Smooth muscle cell (in vitro differentiated cells): ENCODE data around the gene SPDYE18. TPM values are rescaled to one million over a fixed set of nuclear protein-coding genes. Genes with fewer than 3 reads are reported as not detected.
"Not testable (repeated sequence)": the region's sequence is repeated elsewhere in the genome, so short reads cannot be mapped to it uniquely, and the experiment has no call there.

Experiments
- DNase-seq: peaks from one replicate; lab custom pipeline; 2025; ENCODE audit not compliant: unreplicated experiment; lab: John Stamatoyannopoulos, UW
- H2AFZ ChIP-seq: fragments of 200-600 bp; sonication (generic); 2 replicates; pipeline ENCODE4 v1.6.0; 2016; ENCODE audit warnings: antibody characterized with exemption, low read depth, mild to moderate bottlenecking
- H3F3A ChIP-seq: fragments of 200-600 bp; sonication (generic); 2 replicates; pipeline ENCODE4 v1.6.0; 2017; ENCODE audit warnings: antibody characterized with exemption, low read depth
- H3K27ac ChIP-seq: fragments of 200-600 bp; sonication (generic); 2 replicates; pipeline ENCODE4 v1.5.1; 2016; ENCODE audit warnings: low read depth, mild to moderate bottlenecking
- H3K27me3 ChIP-seq: fragments of 200-600 bp; sonication (generic); 2 replicates; pipeline ENCODE4 v1.6.1; 2016; ENCODE audit warnings: low read depth, mild to moderate bottlenecking
- H3K36me3 ChIP-seq: fragments of 200-600 bp; sonication (generic); 2 replicates; pipeline ENCODE4 v1.5.1; 2016; ENCODE audit warnings: low read depth
- H3K4me1 ChIP-seq: fragments of 200-600 bp; sonication (generic); 2 replicates; pipeline ENCODE4 v1.5.1; 2016; ENCODE audit warnings: low read depth
- H3K4me2 ChIP-seq: fragments of 200-600 bp; sonication (generic); 2 replicates; pipeline ENCODE4 v1.6.0; 2016; ENCODE audit warnings: mild to moderate bottlenecking
- H3K4me3 ChIP-seq: fragments of 200-600 bp; sonication (generic); 2 replicates; pipeline ENCODE4 v1.5.1; 2016; ENCODE audit warnings: mild to moderate bottlenecking
- H3K79me2 ChIP-seq: fragments of 200-600 bp; sonication (generic); 2 replicates; pipeline ENCODE4 v1.6.0; 2016; ENCODE audit warnings: low read depth, mild to moderate bottlenecking
- H3K9ac ChIP-seq: fragments of 200-600 bp; sonication (generic); 2 replicates; pipeline ENCODE4 v1.6.0; 2016; ENCODE audit warnings: low read depth
- H3K9me3 ChIP-seq: fragments of 200-600 bp; sonication (generic); replicated peaks from 2 replicates; pipeline ENCODE4 v1.5.1; 2016; ENCODE audit warnings: low read depth
- H4K20me1 ChIP-seq: fragments of 200-600 bp; sonication (generic); 2 replicates; pipeline ENCODE4 v1.6.0; 2016; ENCODE audit warnings: low read depth
- WGBS: methylation state at CpG from one replicate; pipeline ENCODE4 v1.1.7; 2016; ENCODE audit warnings: low lambda C conversion rate; 5-methylcytosine and 5-hydroxymethylcytosine counted together
- polyA plus RNA-seq: library from polyadenylated mRNA; unstranded; fragments of >200 nt; fragmentation: Nextera tagmentation; extraction: Ambion mirVana; gene quantifications from 2 replicates; pipeline ENCODE4 v1.2.1, GENCODE V29; 2016
- small RNA-seq: library from RNA; depleted of rRNA; stranded (forward); fragments of <200 nt; gene quantifications from one replicate; pipeline ENCODE3, GENCODE V24; 2014
- total RNA-seq: library from RNA; depleted of rRNA; stranded (reverse); fragments of >200 nt; gene quantifications from 2 replicates; pipeline ENCODE4 v1.2.3, GENCODE V29; 2014

Gene SPDYE18
- total and polyA plus RNA-seq, 2 experiments from 2014 or later: 0.18 TPM; not detected in 1

GRCh38 chr7:77002104-77002503 is 60.3 kb downstream of the SPDYE18 start:
- not testable (repeated sequence) for H3K36me3 ChIP-seq, H3K4me2 ChIP-seq, H3K9me3 ChIP-seq, H4K20me1 ChIP-seq, H3K4me1 ChIP-seq, H2AFZ ChIP-seq, H3K79me2 ChIP-seq, H3K27me3 ChIP-seq, DNase-seq, H3K27ac ChIP-seq, H3K4me3 ChIP-seq, H3F3A ChIP-seq, H3K9ac ChIP-seq
- WGBS: 90% methylated on average over 13 of the region's 15 CpGs

Small RNA genes lying within 50 kb of the gene (small RNA-seq; reads per million reads assigned to genes)
- gene RF00019: not detected

Other genes starting within 250 kb of the SPDYE18 start
- gene SPDYE17, start 30.2 kb downstream of the SPDYE18 start, total RNA-seq: not detected in 2 replicates
- not detected in 2 replicates for gene SPDYE17, start 30.2 kb downstream of the SPDYE18 start, polyA plus RNA-seq
- 2.6 and 7.3 TPM in 2 replicates for gene CCDC146, start 60.1 kb upstream of the SPDYE18 start, total RNA-seq
- 0.77 and 2.3 TPM in 2 replicates for gene CCDC146, start 60.1 kb upstream of the SPDYE18 start, polyA plus RNA-seq
- gene FGL2, start 137.3 kb upstream of the SPDYE18 start, total RNA-seq: 0.40 and 1.6 TPM in 2 replicates
- gene FGL2, start 137.3 kb upstream of the SPDYE18 start, polyA plus RNA-seq: 0.39 TPM in 1 of 2 replicates, not detected in the other